Body of pancreas (tissue), 4 donors: ENCODE data around the gene PON3.
A peak's percentile ranks its signal among the peaks of the same experiment; 100 is the strongest.

Experiments
- POLR2A ChIP-seq, 3 donors: fragments of 450-650 bp; IDR thresholded peaks; one replicate each; pipeline ENCODE4 v1.6.1; 2016; ENCODE audit warnings: antibody characterized with exemption in 3 of 3, mild to moderate bottlenecking in 2 of 3
- TF ChIP-seq, protein P1 (sequence below), 7 experiments: fragments of 450-650 bp in 4 of 7; fragments of 200-600 bp in 3 of 7; sonication (generic) in 3 of 7; IDR thresholded peaks; one replicate each; pipeline ENCODE4 v1.5.1; 2016 to 2019; ENCODE audit warnings: antibody characterized with exemption in 7 of 7

DNA sequence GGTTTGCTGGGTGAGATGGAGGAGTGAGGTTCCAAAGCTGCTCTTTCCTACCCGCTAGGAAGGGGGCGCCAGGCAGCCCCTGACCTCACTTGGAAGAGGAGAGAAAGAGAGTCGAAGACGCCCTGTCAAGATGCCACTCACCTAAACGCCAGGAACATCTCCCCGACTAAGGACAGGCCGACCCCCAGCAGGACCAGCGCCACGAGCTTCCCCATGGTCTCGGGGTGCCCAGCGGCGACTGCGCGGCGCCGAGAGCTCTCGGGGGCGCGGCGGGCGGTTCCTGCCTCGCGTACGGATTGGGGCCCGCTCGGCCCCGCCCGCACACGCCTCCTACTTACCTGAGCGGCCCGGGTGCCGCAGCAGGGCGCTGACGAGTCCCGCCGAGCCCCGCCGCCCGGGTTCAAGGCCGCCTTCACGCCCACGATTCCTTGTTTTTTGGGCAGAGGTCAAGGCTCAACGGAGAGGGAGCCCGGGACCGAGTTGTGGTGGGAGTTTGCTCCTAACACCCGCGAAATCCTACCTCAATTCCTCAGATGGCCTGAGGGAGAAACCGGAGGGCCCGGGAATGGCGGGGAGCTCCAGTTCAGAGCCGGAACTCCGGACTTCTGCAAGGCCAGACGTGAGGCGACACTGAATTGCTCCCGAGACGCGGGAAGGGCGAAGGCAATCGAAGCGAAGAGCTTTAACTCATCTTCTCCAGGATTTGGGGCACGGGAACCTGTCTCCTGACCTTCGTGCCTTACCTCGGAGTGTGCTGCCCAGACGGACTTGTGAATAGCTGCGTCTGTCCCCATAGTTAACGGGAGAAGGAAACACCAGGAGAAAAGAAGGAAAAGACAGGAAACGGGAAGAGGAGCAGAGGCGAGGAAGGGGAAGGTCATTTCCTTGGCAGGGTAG is at the start of gene PON3:
- TF ChIP-seq, protein P1, sequence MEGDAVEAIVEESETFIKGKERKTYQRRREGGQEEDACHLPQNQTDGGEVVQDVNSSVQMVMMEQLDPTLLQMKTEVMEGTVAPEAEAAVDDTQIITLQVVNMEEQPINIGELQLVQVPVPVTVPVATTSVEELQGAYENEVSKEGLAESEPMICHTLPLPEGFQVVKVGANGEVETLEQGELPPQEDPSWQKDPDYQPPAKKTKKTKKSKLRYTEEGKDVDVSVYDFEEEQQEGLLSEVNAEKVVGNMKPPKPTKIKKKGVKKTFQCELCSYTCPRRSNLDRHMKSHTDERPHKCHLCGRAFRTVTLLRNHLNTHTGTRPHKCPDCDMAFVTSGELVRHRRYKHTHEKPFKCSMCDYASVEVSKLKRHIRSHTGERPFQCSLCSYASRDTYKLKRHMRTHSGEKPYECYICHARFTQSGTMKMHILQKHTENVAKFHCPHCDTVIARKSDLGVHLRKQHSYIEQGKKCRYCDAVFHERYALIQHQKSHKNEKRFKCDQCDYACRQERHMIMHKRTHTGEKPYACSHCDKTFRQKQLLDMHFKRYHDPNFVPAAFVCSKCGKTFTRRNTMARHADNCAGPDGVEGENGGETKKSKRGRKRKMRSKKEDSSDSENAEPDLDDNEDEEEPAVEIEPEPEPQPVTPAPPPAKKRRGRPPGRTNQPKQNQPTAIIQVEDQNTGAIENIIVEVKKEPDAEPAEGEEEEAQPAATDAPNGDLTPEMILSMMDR (IDR thresholded peaks at IDR 0.05), result peak; percentile 22 to 69 (median 41)
- TF ChIP-seq POLR2A (IDR thresholded peaks at IDR 0.05), result peak; percentile 54 to 81 (median 77)
